Activated CD4-positive, CD25-positive, alpha-beta regulatory T cell treated with anti-CD3 and anti-CD28 coated beads, Interleukin-2, amount 50 U/mL, for 72 hours (primary cell): Measurements from ENCODE around the gene ABCA2.
"Not testable (repeated sequence)": the region's sequence is repeated elsewhere in the genome, so short reads cannot be mapped to it uniquely, and the experiment has no call there.

Experiments
- DNase-seq: peaks from one replicate; pipeline ENCODE4 v3.0.0; 2021

ABCA2 gene

DNA sequence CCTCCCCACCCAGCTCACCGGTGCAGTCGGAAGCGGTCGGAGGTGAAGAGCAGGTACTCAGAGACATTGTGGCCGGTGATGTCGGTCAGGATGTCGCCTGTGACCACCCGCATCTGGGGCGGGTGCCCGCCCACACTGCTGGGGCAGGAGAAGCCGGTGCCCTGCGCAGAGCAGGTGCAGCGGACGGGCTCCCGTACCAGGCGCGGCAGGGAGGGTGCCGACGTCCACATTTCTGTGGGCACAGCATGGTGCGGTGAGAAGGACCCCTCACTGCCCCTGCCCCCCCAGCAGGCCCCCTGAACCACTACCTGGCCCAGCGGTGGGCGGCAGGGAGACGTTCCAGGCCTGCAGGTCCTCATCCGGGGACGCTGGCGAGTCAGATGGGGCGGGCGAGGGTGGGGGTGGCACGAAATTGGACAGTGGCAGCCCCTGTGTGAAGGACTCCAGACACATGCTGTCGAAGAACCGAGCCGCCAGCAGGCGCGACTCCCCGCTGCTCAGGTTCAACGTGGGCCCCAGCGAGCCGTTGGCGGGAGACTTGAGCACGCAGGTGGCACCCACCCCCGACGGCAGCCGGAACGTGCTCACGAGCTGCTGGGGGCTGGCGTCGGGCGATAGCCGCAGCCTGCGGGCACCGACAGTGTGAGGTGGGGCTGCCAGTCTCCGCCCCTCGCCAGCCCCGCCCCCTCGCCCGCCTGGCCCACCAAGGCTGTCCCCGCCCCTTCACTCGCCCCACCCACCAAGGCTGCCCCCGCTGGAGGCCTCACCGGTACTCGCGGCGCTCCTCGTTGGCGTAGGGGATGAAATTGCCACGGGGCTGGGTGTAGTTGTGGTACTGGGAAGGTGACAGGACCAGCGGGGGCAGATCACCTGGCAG, 15.1 kb downstream of the ABCA2 start:
- no peak for DNase-seq

- no peak for DNase-seq
Observed at GRCh38 chr9:137011907-137012675, 15.9 kb downstream of the ABCA2 start.

GRCh38 chr9:137011156-137011555, 16.9 kb downstream of the ABCA2 start:
- no peak for DNase-seq

DNA sequence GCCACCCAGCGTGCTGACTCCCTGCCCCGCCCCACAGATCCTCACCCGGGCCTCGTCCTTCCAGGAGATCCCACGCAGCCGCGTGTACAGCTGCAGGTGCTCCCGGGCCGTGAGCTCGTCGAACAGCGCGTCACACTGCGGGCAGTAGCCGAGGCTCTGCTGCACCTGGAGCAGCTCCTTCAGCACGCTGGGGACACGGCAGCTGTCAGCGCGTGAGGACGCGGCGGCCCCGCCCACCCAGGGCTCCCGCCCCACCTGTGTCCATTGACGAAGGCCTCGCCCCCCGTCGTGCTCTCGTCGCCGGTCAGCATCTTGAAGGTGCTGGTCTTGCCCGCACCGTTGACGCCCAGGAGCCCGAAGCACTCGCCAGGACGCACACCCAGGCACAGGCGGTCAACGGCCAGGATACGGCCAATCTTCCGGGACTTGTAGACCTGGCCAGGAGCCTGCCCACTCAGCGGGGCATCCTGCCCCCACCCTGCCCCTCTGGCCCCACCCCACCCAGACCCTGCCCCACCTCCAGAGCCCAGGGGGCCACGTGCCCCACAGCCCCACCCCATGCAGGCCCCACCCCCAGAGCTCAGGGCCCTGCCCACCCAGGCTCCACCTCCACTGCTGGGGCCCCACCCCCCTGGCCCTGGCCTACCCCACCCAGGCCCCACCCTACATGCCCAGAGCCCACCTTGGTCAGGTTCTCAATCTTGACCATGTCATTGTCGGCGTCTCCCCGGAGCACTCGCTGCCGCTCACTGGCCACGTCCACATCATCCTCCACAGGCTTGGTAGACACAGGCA, 17.9 kb downstream of the ABCA2 start:
- DNase-seq: no peak

DNA sequence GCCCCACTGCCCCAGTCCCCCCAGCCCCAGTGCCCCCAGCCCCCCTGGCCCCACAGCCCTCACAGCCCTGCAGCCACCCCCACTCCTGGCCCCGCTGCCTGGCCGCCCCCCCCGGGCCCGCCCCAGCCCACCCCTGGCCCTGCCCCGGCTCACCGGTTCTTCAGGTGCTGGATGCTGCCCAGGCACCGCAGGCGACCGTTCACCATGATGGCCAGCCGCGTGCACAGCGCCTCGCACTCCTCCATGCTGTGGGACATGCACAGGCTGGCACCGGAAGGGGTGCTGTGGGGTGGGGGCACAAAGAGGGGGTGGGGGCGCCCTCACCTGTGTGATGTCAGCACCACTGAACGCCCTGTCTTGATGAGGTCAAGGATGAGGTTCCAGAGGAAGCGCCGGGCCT, 18.8 kb downstream of the ABCA2 start:
- DNase-seq: no peak

DNA sequence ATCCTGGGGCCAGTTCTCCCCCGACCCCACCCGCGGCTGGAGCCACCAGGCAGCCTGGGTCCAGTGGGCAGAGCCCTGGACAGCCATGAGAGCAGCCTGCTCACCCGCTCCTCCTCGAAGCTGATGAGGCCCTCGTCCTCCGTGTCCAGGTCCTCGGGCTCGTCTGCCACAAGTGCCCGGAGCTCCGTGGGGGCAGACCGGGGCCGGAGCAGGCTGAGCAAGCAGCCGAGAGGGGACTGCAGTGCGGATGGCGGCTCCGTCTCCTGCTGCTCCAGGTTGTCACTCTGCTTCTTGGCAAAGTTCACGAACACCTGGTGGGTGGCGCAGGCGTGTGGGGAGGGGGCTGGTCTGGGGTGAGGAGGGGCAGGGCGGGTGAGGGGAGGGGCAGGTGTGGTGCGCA, 19.7 kb downstream of the ABCA2 start:
- no peak for DNase-seq

- no peak for DNase-seq
Observed at GRCh38 chr9:137007816-137008270, 20.2 kb downstream of the ABCA2 start.

DNA sequence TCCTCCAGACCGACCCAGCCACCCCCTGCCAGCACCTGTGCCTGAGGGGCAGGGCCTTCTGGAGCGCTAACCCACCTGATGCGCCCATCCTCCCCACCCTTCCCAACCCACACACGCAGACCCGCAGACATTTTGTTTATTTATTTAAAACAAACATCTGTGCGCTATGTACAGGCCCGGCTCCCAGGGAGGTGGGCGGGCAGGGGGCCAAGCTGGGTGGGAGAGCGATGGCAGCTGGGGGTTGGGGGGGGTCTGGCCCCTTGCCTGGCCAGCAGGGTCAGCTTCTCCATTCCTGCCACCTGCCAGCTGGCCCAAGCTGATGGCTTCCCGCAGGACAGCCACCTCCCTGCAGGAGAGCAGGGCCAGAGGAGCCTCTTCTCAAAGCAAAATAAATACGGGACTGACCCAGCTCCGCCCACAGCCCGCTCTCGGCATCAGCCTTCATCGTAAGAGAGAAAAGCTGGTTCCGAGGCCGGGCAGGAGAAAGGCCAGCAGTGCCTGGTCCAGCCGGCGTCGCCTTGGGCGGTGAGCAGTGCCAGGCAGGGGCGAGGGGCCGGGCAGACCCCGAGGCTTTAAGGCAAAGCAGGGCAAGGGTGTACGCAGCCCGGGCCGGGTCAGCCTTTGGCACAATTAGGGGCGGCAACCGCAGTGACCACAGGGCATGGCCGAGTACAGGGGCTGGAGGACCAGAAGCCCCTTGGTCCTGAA, 20.8 kb downstream of the ABCA2 start:
- no peak for DNase-seq

DNA sequence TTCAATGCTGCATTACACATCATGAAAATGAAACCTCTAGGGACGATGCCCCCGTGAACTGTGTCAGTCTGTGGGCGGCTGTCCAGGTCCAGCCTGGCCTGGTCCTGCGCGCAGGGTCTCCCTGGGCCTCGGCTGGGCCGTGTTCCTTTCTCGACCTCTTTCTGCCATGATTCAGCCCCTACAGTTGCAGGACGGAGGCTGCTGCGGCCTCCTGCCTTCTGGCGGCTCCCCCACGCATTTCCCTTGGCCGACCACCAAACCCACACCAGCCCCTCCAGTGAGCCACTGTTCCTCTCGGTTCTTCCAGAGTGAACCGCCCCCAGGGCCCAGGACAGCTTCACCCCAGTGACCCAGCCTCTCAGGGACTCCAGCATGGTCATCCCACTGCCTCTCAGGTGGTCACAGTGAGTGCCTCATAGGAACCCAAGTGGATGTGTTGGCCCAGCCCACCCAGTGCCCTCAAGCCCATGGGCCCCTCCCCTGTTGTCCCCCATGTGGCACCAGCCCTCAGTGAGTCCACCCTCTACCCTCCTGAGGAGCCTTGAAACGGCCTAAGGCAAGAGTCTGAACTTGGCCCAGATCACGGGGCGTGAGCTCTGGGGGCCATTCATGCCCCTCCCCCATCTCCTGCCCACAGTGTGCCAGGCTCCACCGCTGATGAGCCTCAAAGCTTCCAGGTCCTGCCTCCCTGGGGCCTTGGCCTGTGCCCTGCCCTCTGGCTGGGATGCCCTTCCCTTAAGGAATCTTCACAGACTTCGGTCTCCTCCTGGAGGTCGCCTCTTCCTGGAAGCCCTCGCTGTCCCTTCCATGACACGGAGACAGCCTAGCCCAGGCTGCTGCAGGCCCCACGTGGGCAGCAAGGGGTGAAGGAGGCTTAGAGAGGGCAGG, 21.7 kb downstream of the ABCA2 start:
- DNase-seq: no peak

DNA sequence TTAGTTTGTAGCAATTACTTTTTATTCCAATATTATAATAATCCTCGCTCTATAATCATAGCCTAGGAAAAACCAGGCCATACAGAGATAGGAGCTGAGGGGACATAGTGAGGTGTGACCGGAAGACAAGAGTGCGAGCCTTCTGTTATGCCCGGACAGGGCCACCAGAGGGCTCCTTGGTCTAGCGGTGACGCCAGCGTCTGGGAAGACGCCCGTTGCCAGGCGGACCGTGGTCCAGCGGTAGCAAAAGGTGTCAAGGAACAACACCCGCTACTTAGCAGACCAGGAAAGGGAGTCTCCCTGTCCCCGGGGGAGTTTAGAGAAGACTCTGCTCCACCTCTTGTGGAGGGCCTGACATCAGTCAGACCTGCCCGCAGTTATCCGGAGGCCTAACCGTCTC, 23.8 kb downstream of the ABCA2 start:
- DNase-seq: not testable (repeated sequence)

DNA sequence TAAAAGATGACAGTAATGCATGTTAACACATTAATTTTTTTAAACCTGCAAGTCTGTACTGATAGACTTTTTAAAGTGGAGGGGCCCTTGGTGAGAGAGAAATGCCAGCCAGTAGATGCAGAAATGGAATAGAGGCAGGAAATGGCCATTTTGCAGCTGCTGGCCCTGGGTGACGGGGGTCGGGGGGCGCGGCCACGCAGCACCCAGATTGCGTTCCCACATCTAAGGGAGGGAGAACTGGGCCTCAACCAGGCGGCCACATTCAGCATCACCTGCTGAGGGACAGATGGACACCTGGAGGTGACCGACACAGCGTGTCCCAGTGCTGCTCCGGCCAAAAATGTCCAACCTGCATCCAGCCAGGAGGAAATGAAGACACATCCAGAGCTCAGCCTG, 25.4 kb downstream of the ABCA2 start:
- no peak for DNase-seq

DNA sequence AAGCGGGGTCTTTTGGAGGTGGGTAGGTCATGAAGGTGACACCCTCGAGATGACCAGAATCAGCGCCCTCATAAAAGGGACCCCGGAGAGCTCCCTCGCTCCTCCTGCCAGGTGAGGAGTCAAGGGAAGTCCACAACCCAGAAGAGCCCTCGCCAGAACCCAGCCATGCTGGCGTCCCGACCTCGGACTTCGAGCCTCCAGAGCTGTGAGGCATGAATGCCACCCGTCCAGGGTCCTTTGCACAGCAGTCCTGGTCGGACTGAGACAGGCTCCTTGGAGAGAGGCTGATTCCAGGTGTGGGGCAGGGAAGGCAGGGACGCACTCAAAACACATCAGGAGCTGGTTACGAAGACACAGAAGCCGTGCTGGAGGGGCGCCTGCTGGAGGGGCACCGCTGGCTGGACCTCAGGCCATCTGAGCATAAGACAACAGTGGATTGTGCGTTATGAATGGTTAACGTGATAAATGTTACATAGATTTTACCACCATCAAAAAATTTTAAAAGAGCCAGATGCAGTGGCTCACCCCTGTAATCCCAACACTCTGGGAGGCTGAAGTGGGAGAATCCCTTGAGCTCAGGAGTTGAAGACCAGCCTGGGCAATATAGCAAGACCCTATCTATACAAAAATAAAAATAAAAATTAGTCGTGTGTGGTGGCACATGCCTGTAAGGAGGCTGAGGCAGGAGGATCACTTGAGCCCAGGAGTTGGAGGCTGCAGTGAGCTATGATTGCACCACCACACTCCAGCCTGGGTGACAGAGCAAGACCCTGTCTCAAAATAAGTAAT, 26.0 kb downstream of the ABCA2 start:
- DNase-seq: no peak

DNA sequence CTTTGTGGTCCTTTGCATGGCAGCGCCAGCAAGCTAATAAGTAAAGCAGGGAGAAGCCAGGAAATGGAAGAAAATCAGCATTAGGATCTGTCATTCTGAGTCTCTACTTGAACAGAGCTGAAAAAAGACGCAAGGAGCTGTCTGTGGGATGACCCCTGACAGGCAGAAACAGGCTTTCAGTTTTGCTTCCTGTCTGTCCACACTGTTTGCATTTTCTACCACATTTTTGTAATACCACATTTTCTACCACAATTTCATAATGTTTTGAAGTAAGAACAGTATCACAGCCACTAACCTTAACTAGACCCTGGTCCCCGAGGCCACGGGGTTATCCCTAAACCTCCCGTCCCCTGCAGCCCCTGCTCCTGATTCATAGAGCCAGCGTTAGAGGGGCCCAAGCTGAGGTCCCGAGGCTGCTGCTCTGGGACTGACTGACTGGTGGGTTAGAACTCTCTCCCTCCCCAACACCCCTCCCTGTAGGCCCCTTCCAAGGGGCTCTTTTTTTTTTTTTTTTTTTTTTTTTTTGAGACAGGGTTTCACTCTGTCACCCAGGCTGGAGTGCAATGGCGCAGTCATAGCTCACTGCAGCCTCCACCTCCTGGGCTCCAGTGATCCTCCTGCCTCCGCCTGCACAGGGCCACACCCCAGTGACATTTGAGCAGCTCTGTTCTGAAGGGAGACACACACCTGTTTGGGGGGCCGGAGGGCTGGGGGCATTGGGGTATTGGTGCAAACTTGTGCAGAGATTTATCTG, 27.7 kb downstream of the ABCA2 start:
- DNase-seq: peak; percentile 56

DNA sequence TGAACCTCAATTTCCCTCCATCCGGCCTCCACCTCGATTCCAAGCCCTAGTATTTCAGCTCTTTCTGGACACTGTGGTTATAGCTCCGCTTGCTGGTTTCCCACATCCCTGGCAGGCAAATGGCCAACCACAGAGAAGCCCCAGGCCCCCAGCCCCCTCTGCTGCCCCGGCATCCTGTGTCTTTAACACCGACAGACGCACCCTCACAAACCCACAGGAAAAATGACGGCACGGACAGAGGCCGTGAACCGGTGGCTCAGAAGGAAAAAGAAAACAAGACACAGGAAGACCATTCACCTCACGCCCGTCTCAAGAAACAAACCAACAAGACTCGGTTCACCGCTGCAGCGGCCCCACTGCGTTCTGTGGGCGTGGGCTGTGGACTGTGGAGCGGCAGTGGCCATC, 30.2 kb downstream of the ABCA2 start:
- no peak for DNase-seq

GRCh38 chr9:136997371-136997770, 30.7 kb downstream of the ABCA2 start:
- no peak for DNase-seq

DNA sequence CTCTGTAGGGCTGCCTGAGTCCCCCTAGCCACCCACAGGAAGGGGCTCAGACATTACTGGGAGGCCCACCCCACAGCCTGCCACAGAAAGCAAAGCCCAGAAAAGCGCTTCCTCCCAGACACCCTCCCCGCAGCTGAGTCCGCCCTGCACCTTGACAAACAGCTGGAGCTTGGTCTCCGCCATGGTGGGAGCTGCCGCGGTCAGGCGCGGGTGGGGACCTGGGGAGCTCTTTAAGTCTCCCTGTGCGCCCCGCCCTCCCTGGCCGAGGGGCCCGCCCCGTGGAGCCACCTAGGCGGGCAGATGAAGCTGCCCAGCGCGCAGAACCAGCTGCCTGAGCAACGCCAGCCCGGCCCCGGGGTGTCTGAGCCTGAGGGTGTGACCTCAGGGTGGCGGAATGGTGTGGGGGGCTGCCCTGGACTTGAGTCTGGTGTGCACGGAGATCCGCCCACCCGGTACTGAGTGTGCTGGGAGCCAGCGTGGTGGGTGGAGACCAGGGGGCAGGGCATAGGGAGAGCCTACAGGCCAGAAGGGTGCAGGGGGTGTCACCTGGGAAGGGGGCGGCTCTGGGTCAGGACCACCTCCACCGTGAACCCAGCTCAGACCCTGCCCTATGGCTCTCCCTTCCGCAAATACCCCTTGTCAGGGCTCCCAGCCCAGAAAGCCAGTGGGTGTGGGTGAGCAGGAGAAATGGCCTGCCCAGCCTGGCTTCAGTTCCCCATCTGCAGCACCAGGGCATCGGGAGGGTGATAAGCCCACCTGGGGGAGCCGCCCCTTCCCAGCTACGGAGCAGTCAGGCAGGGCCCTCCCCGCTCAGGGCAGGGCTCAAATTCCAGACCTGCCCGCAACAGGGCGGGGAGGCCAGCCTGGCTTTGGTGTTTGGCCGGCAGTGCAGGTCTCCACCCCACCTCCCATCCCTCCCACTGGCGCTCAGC, 31.4 kb downstream of the ABCA2 start, which contains the start of gene CLIC3:
Gene CLIC3 (minus strand): TSS at position 208 of the 932 bp plus-strand sequence. CDS start 25 bp downstream, at position 183.
- no peak for DNase-seq

DNA sequence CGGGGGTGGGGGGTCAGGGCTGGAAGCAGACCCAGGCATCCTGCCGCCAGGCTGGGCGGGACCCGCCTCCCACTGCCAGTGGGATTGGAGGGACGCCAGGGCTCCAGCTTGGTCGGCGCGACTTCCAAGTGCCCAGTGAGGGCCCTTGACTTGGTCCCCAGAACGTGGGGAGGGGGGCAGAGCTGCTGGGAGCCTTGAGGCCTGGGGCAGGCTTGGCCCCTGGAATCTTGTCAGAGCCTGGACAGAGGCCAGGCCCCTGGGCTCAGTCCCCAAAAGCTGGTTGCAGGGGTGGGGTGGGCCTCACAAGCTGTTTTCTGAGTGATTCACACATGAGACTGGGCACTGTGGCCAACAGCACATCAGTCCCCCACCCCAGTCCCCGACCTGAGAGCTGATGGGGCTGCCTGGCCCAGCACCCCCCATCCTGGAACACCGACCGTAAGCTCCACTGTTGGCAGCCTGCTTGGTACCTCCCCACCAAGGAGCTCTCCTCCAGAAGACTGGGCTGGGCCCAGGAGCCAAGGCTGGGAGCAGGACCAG, 32.2 kb downstream of the ABCA2 start:
- no peak for DNase-seq

DNA sequence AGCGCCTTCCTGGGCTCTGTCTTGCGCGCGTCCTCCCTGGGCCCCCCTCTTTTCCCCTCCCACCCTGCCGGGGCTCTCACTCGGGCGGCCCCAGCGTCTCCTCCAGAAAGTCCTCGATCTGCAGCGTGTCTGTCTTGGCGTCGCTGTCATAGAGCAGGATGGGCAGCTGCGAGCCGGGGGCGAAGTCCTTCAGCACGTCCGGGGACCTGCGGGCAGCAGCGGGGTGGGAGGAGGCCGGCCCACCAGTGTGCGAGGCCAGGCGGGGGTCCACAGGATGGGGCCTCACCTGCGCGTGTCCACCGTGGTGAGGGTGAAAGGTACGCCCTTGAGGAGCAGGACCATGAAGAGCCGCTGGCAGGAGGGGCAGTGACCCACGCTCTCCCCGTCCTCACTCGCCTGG, 32.7 kb downstream of the ABCA2 start:
- no peak for DNase-seq
